ENCODE data around the gene LPCAT2. TPM values are rescaled to one million over a fixed set of nuclear protein-coding genes. Genes with fewer than 3 reads are reported as not detected.

The LPCAT2 gene
- total and polyA plus RNA-seq, 2 experiments from 2014 or later = 7.8 to 23.8 TPM

DNA sequence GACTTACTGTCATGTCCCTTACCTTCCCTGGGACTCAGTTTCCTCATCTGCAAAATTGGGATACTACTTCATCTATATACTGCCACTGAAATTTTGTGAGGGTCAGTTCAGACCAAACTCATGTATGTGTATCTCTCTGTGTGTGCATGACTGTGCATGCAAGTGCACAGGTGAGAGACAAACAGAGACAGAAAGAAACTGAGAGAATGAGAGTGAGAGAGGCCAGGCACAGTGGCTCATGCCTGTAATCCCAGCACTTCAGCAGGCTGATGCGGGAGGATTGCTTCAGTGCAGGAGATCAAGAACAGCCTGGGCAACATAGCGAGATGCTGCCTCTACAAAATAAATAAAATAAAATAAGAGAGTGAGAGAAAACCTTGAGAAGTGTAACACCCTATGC lies 114.8 kb downstream of the LPCAT2 start:
- no peak overlapping the region for H2AFZ ChIP-seq
- H4K20me1 ChIP-seq (replicated peaks; ENCODE audit: insufficient read depth) = no peaks in the 10 kb centered on the region
- peaks cover 18% of the 10 kb centered on the region for H3K9me2 ChIP-seq (ENCODE audit: insufficient read depth)
- no peak overlapping the region for H3K27ac ChIP-seq (ENCODE audit: low read depth)
- no peaks in the 10 kb centered on the region for H3F3A ChIP-seq (replicated peaks; ENCODE audit: low read depth)
- H3K79me2 ChIP-seq (replicated peaks; ENCODE audit: insufficient read depth) = no peaks in the 10 kb centered on the region
- DNase-seq (ENCODE audit: low spot score) (no peak), ATAC-seq (no peak)
- no peak overlapping the region for H3K4me3 ChIP-seq
- peaks cover 10% of the 10 kb centered on the region; the same call in 2 of the 3 replicates for H3K4me1 Mint-ChIP-seq
- H3K4me1 ChIP-seq (ENCODE audit: insufficient read depth) = peaks cover 9% of the 10 kb centered on the region; the same call in 1 of the 2 replicates
- H3K27me3 ChIP-seq (ENCODE audit: insufficient read depth) = no peaks in the 10 kb centered on the region
- TF ChIP-seq, protein P1, sequence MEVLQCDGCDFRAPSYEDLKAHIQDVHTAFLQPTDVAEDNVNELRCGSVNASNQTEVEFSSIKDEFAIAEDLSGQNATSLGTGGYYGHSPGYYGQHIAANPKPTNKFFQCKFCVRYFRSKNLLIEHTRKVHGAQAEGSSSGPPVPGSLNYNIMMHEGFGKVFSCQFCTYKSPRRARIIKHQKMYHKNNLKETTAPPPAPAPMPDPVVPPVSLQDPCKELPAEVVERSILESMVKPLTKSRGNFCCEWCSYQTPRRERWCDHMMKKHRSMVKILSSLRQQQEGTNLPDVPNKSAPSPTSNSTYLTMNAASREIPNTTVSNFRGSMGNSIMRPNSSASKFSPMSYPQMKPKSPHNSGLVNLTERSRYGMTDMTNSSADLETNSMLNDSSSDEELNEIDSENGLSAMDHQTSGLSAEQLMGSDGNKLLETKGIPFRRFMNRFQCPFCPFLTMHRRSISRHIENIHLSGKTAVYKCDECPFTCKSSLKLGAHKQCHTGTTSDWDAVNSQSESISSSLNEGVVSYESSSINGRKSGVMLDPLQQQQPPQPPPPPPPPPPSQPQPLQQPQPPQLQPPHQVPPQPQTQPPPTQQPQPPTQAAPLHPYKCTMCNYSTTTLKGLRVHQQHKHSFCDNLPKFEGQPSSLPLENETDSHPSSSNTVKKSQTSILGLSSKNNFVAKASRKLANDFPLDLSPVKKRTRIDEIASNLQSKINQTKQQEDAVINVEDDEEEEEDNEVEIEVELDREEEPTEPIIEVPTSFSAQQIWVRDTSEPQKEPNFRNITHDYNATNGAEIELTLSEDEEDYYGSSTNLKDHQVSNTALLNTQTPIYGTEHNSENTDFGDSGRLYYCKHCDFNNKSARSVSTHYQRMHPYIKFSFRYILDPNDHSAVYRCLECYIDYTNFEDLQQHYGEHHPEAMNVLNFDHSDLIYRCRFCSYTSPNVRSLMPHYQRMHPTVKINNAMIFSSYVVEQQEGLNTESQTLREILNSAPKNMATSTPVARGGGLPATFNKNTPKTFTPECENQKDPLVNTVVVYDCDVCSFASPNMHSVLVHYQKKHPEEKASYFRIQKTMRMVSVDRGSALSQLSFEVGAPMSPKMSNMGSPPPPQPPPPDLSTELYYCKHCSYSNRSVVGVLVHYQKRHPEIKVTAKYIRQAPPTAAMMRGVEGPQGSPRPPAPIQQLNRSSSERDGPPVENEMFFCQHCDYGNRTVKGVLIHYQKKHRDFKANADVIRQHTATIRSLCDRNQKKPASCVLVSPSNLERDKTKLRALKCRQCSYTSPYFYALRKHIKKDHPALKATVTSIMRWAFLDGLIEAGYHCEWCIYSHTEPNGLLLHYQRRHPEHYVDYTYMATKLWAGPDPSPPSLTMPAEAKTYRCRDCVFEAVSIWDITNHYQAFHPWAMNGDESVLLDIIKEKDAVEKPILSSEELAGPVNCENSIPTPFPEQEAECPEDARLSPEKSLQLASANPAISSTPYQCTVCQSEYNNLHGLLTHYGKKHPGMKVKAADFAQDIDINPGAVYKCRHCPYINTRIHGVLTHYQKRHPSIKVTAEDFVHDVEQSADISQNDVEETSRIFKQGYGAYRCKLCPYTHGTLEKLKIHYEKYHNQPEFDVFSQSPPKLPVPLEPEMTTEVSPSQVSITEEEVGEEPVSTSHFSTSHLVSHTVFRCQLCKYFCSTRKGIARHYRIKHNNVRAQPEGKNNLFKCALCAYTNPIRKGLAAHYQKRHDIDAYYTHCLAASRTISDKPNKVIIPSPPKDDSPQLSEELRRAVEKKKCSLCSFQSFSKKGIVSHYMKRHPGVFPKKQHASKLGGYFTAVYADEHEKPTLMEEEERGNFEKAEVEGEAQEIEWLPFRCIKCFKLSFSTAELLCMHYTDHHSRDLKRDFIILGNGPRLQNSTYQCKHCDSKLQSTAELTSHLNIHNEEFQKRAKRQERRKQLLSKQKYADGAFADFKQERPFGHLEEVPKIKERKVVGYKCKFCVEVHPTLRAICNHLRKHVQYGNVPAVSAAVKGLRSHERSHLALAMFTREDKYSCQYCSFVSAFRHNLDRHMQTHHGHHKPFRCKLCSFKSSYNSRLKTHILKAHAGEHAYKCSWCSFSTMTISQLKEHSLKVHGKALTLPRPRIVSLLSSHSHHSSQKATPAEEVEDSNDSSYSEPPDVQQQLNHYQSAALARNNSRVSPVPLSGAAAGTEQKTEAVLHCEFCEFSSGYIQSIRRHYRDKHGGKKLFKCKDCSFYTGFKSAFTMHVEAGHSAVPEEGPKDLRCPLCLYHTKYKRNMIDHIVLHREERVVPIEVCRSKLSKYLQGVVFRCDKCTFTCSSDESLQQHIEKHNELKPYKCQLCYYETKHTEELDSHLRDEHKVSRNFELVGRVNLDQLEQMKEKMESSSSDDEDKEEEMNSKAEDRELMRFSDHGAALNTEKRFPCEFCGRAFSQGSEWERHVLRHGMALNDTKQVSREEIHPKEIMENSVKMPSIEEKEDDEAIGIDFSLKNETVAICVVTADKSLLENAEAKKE (CRISPR knock-in tag; IDR thresholded peaks at IDR 0.05) = no peak
- TF ChIP-seq, protein P2, sequence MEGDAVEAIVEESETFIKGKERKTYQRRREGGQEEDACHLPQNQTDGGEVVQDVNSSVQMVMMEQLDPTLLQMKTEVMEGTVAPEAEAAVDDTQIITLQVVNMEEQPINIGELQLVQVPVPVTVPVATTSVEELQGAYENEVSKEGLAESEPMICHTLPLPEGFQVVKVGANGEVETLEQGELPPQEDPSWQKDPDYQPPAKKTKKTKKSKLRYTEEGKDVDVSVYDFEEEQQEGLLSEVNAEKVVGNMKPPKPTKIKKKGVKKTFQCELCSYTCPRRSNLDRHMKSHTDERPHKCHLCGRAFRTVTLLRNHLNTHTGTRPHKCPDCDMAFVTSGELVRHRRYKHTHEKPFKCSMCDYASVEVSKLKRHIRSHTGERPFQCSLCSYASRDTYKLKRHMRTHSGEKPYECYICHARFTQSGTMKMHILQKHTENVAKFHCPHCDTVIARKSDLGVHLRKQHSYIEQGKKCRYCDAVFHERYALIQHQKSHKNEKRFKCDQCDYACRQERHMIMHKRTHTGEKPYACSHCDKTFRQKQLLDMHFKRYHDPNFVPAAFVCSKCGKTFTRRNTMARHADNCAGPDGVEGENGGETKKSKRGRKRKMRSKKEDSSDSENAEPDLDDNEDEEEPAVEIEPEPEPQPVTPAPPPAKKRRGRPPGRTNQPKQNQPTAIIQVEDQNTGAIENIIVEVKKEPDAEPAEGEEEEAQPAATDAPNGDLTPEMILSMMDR (conservative IDR thresholded peaks at IDR 0.05; ENCODE audit: low read depth in 2 of 2) = no peak; a peak in 1 of 4 replicates
- TF ChIP-seq EZH2 (IDR thresholded peaks at IDR 0.05; ENCODE audit: low read depth, unreplicated experiment) (no peak), ZNF331 (CRISPR knock-in tag; IDR thresholded peaks at IDR 0.05; ENCODE audit: low read depth) (no peak), POLR2AphosphoS5 (IDR thresholded peaks at IDR 0.05; ENCODE audit: low read depth) (no peak), ZNF114 (CRISPR knock-in tag; IDR thresholded peaks at IDR 0.05) (no peak), STAT1 (IDR thresholded peaks at IDR 0.05; ENCODE audit: unreplicated experiment) (no peak)
- H3K27ac Mint-ChIP-seq = no peak overlapping the region
- no peak overlapping the region for H3K4me2 ChIP-seq
- H3K36me3 Mint-ChIP-seq (ENCODE audit: low read depth) = peaks cover 9% of the 10 kb centered on the region; the same call in 1 of the 3 replicates
- H3K27me3 Mint-ChIP-seq (ENCODE audit: insufficient read depth, low read depth, poor library complexity) = peaks cover 3% of the 10 kb centered on the region
- H3K4me3 Mint-ChIP-seq = no peak overlapping the region
- H3K36me3 ChIP-seq (ENCODE audit: insufficient read depth) = no peaks in the 10 kb centered on the region
- H3K9me3 Mint-ChIP-seq = peaks cover 22% of the 10 kb centered on the region
